Endometrial microvascular endothelial cells (primary cell): ENCODE data around the gene GPR45. TPM values are rescaled to one million over a fixed set of nuclear protein-coding genes. Genes with fewer than 3 reads are reported as not detected.
"Not testable (repeated sequence)": the region's sequence is repeated elsewhere in the genome, so short reads cannot be mapped to it uniquely, and the experiment has no call there.

Source experiments
- in situ Hi-C: cut with HindIII; loops from 2 replicates; pipeline ENCODE4 v1.10.0; 2017; ENCODE audit warnings: low sequenced_read_pairs, low pct_unique_long_range_greater_than_20kb; ENCODE audit errors: inconsistent ontology term
- total RNA-seq: library from RNA; depleted of rRNA; stranded (reverse); fragments of >200 nt; gene quantifications from one replicate; pipeline ENCODE4 v1.2.3, GENCODE V29; 2015; ENCODE audit errors: inconsistent ontology term

GPR45 gene
- total RNA-seq, 1 donor from 2014 or later, result not detected

- in situ Hi-C loops, result not testable (repeated sequence)
These were observed 9.6 kb downstream of the GPR45 start for GRCh38 chr2:105251016-105251648.

- in situ Hi-C loops, result no loop called here
These were observed 10.7 kb downstream of the GPR45 start for GRCh38 chr2:105252271-105252670.

GRCh38 chr2:105254531-105255210, 13.1 kb downstream of the GPR45 start:
- in situ Hi-C loops, result no loop called here

GRCh38 chr2:105255979-105256378, 14.4 kb downstream of the GPR45 start:
- in situ Hi-C loops, result no loop called here

- in situ Hi-C loops, result no loop called here
These were observed 15.0 kb downstream of the GPR45 start for GRCh38 chr2:105256431-105257047.

- in situ Hi-C loops, result no loop called here
These were observed 16.4 kb downstream of the GPR45 start for GRCh38 chr2:105257981-105258380.

GRCh38 chr2:105258835-105259350, 17.4 kb downstream of the GPR45 start:
- in situ Hi-C loops, result no loop called here

- in situ Hi-C loops, result no loop called here
These were observed 19.5 kb downstream of the GPR45 start for GRCh38 chr2:105261061-105261460.

- in situ Hi-C loops, result no loop called here
These were observed 21.1 kb downstream of the GPR45 start for GRCh38 chr2:105262651-105263091.

- in situ Hi-C loops, result no loop called here
These were observed 27.9 kb downstream of the GPR45 start for GRCh38 chr2:105269426-105269825.

- in situ Hi-C loops, result no loop called here
These were observed 30.0 kb downstream of the GPR45 start for GRCh38 chr2:105271393-105272045.

GRCh38 chr2:105272176-105272575, 30.6 kb downstream of the GPR45 start:
- in situ Hi-C loops, result no loop called here

- in situ Hi-C loops, result no loop called here
These were observed 32.5 kb downstream of the GPR45 start for GRCh38 chr2:105274046-105274445.

GRCh38 chr2:105278654-105279053, 37.1 kb downstream of the GPR45 start:
- in situ Hi-C loops, result no loop called here

GRCh38 chr2:105279126-105279525, 37.6 kb downstream of the GPR45 start:
- in situ Hi-C loops, result no loop called here

- in situ Hi-C loops, result no loop called here
These were observed 38.7 kb downstream of the GPR45 start for GRCh38 chr2:105280281-105280680.

GRCh38 chr2:105283532-105283931, 42.0 kb downstream of the GPR45 start:
- in situ Hi-C loops, result no loop called here

- in situ Hi-C loops, result no loop called here
These were observed 46.1 kb downstream of the GPR45 start for GRCh38 chr2:105287692-105288091.

GRCh38 chr2:105288133-105288532, 46.6 kb downstream of the GPR45 start:
- in situ Hi-C loops, result no loop called here
